GM12878 (cell line): Measurements from ENCODE around the gene MARVELD2. TPM values are rescaled to one million over a fixed set of nuclear protein-coding genes. Genes with fewer than 3 reads are reported as not detected.

Source experiments
- CBFB ChIP-seq: IDR thresholded peaks from 2 replicates; pipeline ENCODE4 v1.6.1; 2016; ENCODE audit warnings: antibody characterized with exemption, low read depth
- CEBPB ChIP-seq, 2 experiments: fragments of 150-350 bp in 1 of 2; IDR thresholded peaks; 2 replicates each; pipeline ENCODE4 v1.6.1; 2012 to 2014; ENCODE audit warnings: low read depth in 2 of 2, low read length in 2 of 2, borderline replicate concordance in 1 of 2, inconsistent platforms in 1 of 2
- CHD2 ChIP-seq: IDR thresholded peaks from 2 replicates; pipeline ENCODE4 v1.6.1; 2011; ENCODE audit warnings: low read depth, low read length, improper control_type of control experiment, borderline replicate concordance
- FOXK2 ChIP-seq: fragments of 450-650 bp; IDR thresholded peaks from 2 replicates; pipeline ENCODE4 v1.6.1; 2017; ENCODE audit warnings: mild to moderate bottlenecking, moderate library complexity
- HCFC1 ChIP-seq: fragments of 150-350 bp; IDR thresholded peaks from 2 replicates; pipeline ENCODE4 v1.6.1; 2014; ENCODE audit warnings: low read length
- HDAC6 ChIP-seq: fragments of 200-600 bp; sonication (generic); IDR thresholded peaks from one replicate; pipeline ENCODE4 v1.8.0; 2017; ENCODE audit warnings: antibody characterized with exemption; ENCODE audit not compliant: unreplicated experiment
- MXI1 ChIP-seq: fragments of 150-350 bp; IDR thresholded peaks from 2 replicates; pipeline ENCODE4 v1.6.1; 2011; ENCODE audit warnings: low read depth, mild to moderate bottlenecking, inconsistent platforms, low read length, improper control_type of control experiment
- PAX5 ChIP-seq: IDR thresholded peaks from 2 replicates; pipeline ENCODE4 v1.6.1; 2011; ENCODE audit warnings: low read depth, low read length, borderline replicate concordance
- RCOR1 ChIP-seq: conservative IDR thresholded peaks from 2 replicates; pipeline ENCODE4 v1.6.1; 2012; ENCODE audit warnings: low read depth, low read length, improper control_type of control experiment
- RUNX3 ChIP-seq: IDR thresholded peaks from 2 replicates; pipeline ENCODE4 v1.6.1; 2012; ENCODE audit warnings: low read length, inconsistent platforms
- STAT1 ChIP-seq: fragments of 450-650 bp; conservative IDR thresholded peaks from 2 replicates; pipeline ENCODE4 v1.6.1; 2014; ENCODE audit warnings: antibody characterized with exemption, mild to moderate bottlenecking
- TBL1XR1 ChIP-seq: IDR thresholded peaks from 2 replicates; pipeline ENCODE4 v1.6.1; 2012; ENCODE audit warnings: low read depth, low read length, improper control_type of control experiment
- TCF3 ChIP-seq: IDR thresholded peaks from 2 replicates; pipeline ENCODE4 v1.6.1; 2012; ENCODE audit warnings: low read depth, mild to moderate bottlenecking, low read length, borderline replicate concordance; ENCODE audit not compliant: insufficient read depth
- polyA plus RNA-seq, 11 experiments: library from polyadenylated mRNA; depleted of rRNA in 4 of 11; unstranded in 6 of 11; stranded (reverse) in 5 of 11; fragments of >200 nt; fragmentation: Nextera tagmentation in 4 of 11; fragmentation: Illumina TruSeq in 1 of 11; extraction: Ambion mirVana in 4 of 11; extraction: Trizol in 1 of 11; gene quantifications; 1 replicate in 1 of 11; 2 replicates in 10 of 11; pipeline versions ENCODE4 v1.2.1 to v1.2.3, GENCODE V29; 2011 to 2016; ENCODE audit warnings: inconsistent platforms in 2 of 11, missing spikeins in 2 of 11, low read depth in 1 of 11
- total RNA-seq, 4 experiments: library from RNA; depleted of rRNA in 3 of 4; stranded (reverse); fragments of >200 nt in 3 of 4; fragmentation: Illumina TruSeq in 1 of 4; extraction: Trizol in 1 of 4; gene quantifications; 2 replicates each; pipeline versions ENCODE4 v1.2.1 to v1.2.3, GENCODE V29; 2013 to 2021
- TF ChIP-seq, protein P1 (sequence below): fragments of 450-650 bp; IDR thresholded peaks from 2 replicates; pipeline ENCODE4 v1.6.1; 2017; ENCODE audit warnings: mild to moderate bottlenecking, moderate library complexity
- TF ChIP-seq, protein P2 (sequence below): IDR thresholded peaks from 2 replicates; pipeline ENCODE4 v1.6.1; 2011; ENCODE audit warnings: borderline replicate concordance, low read depth, mild to moderate bottlenecking, moderate library complexity, low read length; ENCODE audit not compliant: insufficient read depth, poor library complexity, severe bottlenecking
- TF ChIP-seq, protein P3 (sequence below): fragments of 450-650 bp; IDR thresholded peaks from 2 replicates; pipeline ENCODE4 v1.6.1; 2017; ENCODE audit warnings: mild to moderate bottlenecking
- TF ChIP-seq, protein P4 (sequence below): fragments of 450-650 bp; IDR thresholded peaks from 2 replicates; pipeline ENCODE4 v1.6.1; 2017; ENCODE audit warnings: antibody characterized with exemption, mild to moderate bottlenecking, moderate library complexity
- TF ChIP-seq, protein P5 (sequence below): IDR thresholded peaks from 2 replicates; pipeline ENCODE4 v1.6.1; 2012; ENCODE audit warnings: low read length, inconsistent platforms

MARVELD2 gene
- total and polyA plus RNA-seq, 10 of the 15 experiments (the other 5 are each of a cell fraction or from before 2014, with no cell fraction given) = 0.37 to 6.2 (median 3.8) TPM

DNA sequence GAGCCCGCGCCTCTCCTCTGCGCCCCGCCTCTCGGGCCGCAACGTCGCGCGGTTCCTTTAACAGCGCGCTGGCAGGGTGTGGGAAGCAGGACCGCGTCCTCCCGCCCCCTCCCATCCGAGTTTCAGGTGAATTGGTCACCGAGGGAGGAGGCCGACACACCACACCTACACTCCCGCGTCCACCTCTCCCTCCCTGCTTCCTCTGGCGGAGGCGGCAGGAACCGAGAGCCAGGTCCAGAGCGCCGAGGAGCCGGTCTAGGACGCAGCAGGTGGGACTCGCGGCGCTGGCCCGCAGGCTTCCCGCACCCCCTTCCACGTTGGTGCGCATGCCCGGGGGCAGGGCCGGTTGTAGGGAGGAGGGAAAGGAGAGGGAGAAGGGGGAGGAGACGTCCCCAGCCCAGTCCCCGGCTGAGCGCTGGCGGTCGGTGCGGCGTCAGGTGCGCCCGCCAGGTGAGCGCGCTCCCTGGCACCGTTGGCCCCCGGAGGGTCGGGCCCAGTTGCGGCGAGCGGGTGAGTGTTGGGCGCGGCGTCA, 77.5 kb downstream of the MARVELD2 start, which contains the start of gene OCLN (continued):
- TF ChIP-seq HCFC1 (no peak), HDAC6 (peak; percentile 94), RUNX3 (0 out of 2 replicates have a peak, but pooled peaks have one; percentile 3), TCF3 (0 out of 2 replicates have a peak, but pooled peaks have one; percentile 67), TBL1XR1 (no peak), FOXK2 (no peak), CBFB (no peak), STAT1 (no peak), MXI1 (no peak), CHD2 (no peak), RCOR1 (no peak), CEBPB (IDR thresholded peaks at IDR 0.05; ENCODE audit: borderline replicate concordance in 1 of 2, low read depth in 2 of 2, low read length in 2 of 2) (no peak), PAX5 (peak; percentile 30; the same call in 1 of the 2 replicates)
- TF ChIP-seq, protein P1, sequence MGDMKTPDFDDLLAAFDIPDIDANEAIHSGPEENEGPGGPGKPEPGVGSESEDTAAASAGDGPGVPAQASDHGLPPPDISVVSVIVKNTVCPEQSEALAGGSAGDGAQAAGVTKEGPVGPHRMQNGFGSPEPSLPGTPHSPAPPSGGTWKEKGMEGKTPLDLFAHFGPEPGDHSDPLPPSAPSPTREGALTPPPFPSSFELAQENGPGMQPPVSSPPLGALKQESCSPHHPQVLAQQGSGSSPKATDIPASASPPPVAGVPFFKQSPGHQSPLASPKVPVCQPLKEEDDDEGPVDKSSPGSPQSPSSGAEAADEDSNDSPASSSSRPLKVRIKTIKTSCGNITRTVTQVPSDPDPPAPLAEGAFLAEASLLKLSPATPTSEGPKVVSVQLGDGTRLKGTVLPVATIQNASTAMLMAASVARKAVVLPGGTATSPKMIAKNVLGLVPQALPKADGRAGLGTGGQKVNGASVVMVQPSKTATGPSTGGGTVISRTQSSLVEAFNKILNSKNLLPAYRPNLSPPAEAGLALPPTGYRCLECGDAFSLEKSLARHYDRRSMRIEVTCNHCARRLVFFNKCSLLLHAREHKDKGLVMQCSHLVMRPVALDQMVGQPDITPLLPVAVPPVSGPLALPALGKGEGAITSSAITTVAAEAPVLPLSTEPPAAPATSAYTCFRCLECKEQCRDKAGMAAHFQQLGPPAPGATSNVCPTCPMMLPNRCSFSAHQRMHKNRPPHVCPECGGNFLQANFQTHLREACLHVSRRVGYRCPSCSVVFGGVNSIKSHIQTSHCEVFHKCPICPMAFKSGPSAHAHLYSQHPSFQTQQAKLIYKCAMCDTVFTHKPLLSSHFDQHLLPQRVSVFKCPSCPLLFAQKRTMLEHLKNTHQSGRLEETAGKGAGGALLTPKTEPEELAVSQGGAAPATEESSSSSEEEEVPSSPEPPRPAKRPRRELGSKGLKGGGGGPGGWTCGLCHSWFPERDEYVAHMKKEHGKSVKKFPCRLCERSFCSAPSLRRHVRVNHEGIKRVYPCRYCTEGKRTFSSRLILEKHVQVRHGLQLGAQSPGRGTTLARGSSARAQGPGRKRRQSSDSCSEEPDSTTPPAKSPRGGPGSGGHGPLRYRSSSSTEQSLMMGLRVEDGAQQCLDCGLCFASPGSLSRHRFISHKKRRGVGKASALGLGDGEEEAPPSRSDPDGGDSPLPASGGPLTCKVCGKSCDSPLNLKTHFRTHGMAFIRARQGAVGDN = no peak
- TF ChIP-seq, protein P2, sequence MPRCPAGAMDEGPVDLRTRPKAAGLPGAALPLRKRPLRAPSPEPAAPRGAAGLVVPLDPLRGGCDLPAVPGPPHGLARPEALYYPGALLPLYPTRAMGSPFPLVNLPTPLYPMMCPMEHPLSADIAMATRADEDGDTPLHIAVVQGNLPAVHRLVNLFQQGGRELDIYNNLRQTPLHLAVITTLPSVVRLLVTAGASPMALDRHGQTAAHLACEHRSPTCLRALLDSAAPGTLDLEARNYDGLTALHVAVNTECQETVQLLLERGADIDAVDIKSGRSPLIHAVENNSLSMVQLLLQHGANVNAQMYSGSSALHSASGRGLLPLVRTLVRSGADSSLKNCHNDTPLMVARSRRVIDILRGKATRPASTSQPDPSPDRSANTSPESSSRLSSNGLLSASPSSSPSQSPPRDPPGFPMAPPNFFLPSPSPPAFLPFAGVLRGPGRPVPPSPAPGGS = no peak
- TF ChIP-seq, protein P3, sequence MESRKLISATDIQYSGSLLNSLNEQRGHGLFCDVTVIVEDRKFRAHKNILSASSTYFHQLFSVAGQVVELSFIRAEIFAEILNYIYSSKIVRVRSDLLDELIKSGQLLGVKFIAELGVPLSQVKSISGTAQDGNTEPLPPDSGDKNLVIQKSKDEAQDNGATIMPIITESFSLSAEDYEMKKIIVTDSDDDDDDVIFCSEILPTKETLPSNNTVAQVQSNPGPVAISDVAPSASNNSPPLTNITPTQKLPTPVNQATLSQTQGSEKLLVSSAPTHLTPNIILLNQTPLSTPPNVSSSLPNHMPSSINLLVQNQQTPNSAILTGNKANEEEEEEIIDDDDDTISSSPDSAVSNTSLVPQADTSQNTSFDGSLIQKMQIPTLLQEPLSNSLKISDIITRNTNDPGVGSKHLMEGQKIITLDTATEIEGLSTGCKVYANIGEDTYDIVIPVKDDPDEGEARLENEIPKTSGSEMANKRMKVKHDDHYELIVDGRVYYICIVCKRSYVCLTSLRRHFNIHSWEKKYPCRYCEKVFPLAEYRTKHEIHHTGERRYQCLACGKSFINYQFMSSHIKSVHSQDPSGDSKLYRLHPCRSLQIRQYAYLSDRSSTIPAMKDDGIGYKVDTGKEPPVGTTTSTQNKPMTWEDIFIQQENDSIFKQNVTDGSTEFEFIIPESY = no peak
- TF ChIP-seq, protein P4, sequence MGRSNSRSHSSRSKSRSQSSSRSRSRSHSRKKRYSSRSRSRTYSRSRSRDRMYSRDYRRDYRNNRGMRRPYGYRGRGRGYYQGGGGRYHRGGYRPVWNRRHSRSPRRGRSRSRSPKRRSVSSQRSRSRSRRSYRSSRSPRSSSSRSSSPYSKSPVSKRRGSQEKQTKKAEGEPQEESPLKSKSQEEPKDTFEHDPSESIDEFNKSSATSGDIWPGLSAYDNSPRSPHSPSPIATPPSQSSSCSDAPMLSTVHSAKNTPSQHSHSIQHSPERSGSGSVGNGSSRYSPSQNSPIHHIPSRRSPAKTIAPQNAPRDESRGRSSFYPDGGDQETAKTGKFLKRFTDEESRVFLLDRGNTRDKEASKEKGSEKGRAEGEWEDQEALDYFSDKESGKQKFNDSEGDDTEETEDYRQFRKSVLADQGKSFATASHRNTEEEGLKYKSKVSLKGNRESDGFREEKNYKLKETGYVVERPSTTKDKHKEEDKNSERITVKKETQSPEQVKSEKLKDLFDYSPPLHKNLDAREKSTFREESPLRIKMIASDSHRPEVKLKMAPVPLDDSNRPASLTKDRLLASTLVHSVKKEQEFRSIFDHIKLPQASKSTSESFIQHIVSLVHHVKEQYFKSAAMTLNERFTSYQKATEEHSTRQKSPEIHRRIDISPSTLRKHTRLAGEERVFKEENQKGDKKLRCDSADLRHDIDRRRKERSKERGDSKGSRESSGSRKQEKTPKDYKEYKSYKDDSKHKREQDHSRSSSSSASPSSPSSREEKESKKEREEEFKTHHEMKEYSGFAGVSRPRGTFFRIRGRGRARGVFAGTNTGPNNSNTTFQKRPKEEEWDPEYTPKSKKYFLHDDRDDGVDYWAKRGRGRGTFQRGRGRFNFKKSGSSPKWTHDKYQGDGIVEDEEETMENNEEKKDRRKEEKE = no peak
- TF ChIP-seq, protein P5, sequence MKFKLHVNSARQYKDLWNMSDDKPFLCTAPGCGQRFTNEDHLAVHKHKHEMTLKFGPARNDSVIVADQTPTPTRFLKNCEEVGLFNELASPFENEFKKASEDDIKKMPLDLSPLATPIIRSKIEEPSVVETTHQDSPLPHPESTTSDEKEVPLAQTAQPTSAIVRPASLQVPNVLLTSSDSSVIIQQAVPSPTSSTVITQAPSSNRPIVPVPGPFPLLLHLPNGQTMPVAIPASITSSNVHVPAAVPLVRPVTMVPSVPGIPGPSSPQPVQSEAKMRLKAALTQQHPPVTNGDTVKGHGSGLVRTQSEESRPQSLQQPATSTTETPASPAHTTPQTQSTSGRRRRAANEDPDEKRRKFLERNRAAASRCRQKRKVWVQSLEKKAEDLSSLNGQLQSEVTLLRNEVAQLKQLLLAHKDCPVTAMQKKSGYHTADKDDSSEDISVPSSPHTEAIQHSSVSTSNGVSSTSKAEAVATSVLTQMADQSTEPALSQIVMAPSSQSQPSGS = no peak
